ENCODE data around the gene PHGDH. TPM values are rescaled to one million over a fixed set of nuclear protein-coding genes. Genes with fewer than 3 reads are reported as not detected.
"Not testable (repeated sequence)": the region's sequence is repeated elsewhere in the genome, so short reads cannot be mapped to it uniquely, and the experiment has no call there.

Gene PHGDH
- total and polyA plus RNA-seq, 4 donors, result 23.7 to 68.4 (median 43.3) TPM

GRCh38 chr1:119706599-119706998, 5.1 kb upstream of the PHGDH start:
- H3K4me1 ChIP-seq (ENCODE audit: control insufficient read depth in 1 of 2, insufficient read depth in 2 of 2, low read length in 2 of 2); H3K27ac ChIP-seq (ENCODE audit: low read depth in 1 of 2, low read length in 2 of 2); H3K9me3 ChIP-seq (ENCODE audit: control insufficient read depth, low read length); H3K27me3 ChIP-seq (ENCODE audit: control insufficient read depth in 1 of 2, insufficient read depth in 2 of 2, low read length in 1 of 2); DNase-seq; intact Hi-C loops (cut with DNase I); ATAC-seq (ENCODE audit: low FRiP score); H3K4me3 ChIP-seq (ENCODE audit: low read length in 2 of 2); H3K36me3 ChIP-seq (ENCODE audit: control insufficient read depth in 1 of 2, insufficient read depth in 2 of 2, low read length in 1 of 2): not testable (repeated sequence)
- 82 to 93% methylated on average over 6 of the region's 6 CpGs for WGBS, 2 donors

- H3K27ac ChIP-seq (ENCODE audit: low read depth in 1 of 2, low read length in 2 of 2); H3K4me1 ChIP-seq (ENCODE audit: control insufficient read depth in 1 of 2, insufficient read depth in 2 of 2, low read length in 2 of 2); H3K36me3 ChIP-seq (ENCODE audit: control insufficient read depth in 1 of 2, insufficient read depth in 2 of 2, low read length in 1 of 2); intact Hi-C loops (cut with DNase I); DNase-seq; H3K27me3 ChIP-seq (ENCODE audit: control insufficient read depth in 1 of 2, insufficient read depth in 2 of 2, low read length in 1 of 2); ATAC-seq (ENCODE audit: low FRiP score); H3K9me3 ChIP-seq (ENCODE audit: control insufficient read depth, low read length): not testable (repeated sequence)
- H3K4me3 ChIP-seq (ENCODE audit: low read length in 2 of 2), result peak overlapping the region in 1 of 2 donors; percentile 21
- 8 to 9% methylated on average over 8 of the region's 10 CpGs for WGBS, 2 donors
These were observed 354 bp upstream of the PHGDH start for GRCh38 chr1:119711356-119711803.

- no peaks in the 10 kb centered on the region for H3K9me3 ChIP-seq (ENCODE audit: control insufficient read depth, low read length)
- peak; percentile 92 for ATAC-seq (ENCODE audit: low FRiP score)
- intact Hi-C loops (cut with DNase I), result no loop called here
These were observed 756 bp downstream of the PHGDH start for GRCh38 chr1:119712342-119713038.

GRCh38 chr1:119713039-119713748, 1.5 kb downstream of the PHGDH start:
- DNase-seq, result no peak
- intact Hi-C loops (cut with DNase I), result no loop called here
- Histone ChIP-seq H3K4me3 (ENCODE audit: low read length in 2 of 2) (no peak overlapping the region), H3K27ac (ENCODE audit: low read depth in 1 of 2, low read length in 2 of 2) (peak overlapping the region; percentile 69 to 80), H3K27me3 (ENCODE audit: control insufficient read depth in 1 of 2, insufficient read depth in 2 of 2, low read length in 1 of 2) (no peaks in the 10 kb centered on the region), H3K9me3 (ENCODE audit: control insufficient read depth, low read length) (no peaks in the 10 kb centered on the region), H3K36me3 (ENCODE audit: control insufficient read depth in 1 of 2, insufficient read depth in 2 of 2, low read length in 1 of 2) (no peaks in the 10 kb centered on the region), H3K4me1 (ENCODE audit: control insufficient read depth in 1 of 2, insufficient read depth in 2 of 2, low read length in 2 of 2) (peaks cover 0 to 2% of the 10 kb centered on the region in 2 donors)
- 12 to 13% methylated on average over 17 of the region's 17 CpGs for WGBS, 2 donors
- peak; percentile 33 for ATAC-seq (ENCODE audit: low FRiP score)

More at GRCh38 chr1:119712342-119713038, 756 bp downstream of the PHGDH start:
- peak; percentile 89 to 94 for DNase-seq
- Histone ChIP-seq H3K4me1 (ENCODE audit: control insufficient read depth in 1 of 2, insufficient read depth in 2 of 2, low read length in 2 of 2) (peaks cover 0 to 2% of the 10 kb centered on the region in 2 donors), H3K4me3 (ENCODE audit: low read length in 2 of 2) (peak overlapping the region; percentile 42 to 59), H3K36me3 (ENCODE audit: control insufficient read depth in 1 of 2, insufficient read depth in 2 of 2, low read length in 1 of 2) (no peaks in the 10 kb centered on the region), H3K27me3 (ENCODE audit: control insufficient read depth in 1 of 2, insufficient read depth in 2 of 2, low read length in 1 of 2) (no peaks in the 10 kb centered on the region), H3K27ac (ENCODE audit: low read depth in 1 of 2, low read length in 2 of 2) (peak overlapping the region; percentile 80 to 81)
- WGBS, 2 donors, result 0% methylated on average over 46 to 51 of the region's 51 CpGs

- H3K36me3 ChIP-seq (ENCODE audit: control insufficient read depth in 1 of 2, insufficient read depth in 2 of 2, low read length in 1 of 2), result no peaks in the 10 kb centered on the region
- H3K27ac ChIP-seq (ENCODE audit: low read depth in 1 of 2, low read length in 2 of 2), result peak overlapping the region; percentile 80 to 86
- intact Hi-C loops (cut with DNase I), result no loop called here
- WGBS, 2 donors, result 10 to 13% methylated on average over 6 of the region's 6 CpGs
- ATAC-seq (ENCODE audit: low FRiP score) (peak; percentile 49), DNase-seq (no peak)
- no peaks in the 10 kb centered on the region for H3K27me3 ChIP-seq (ENCODE audit: control insufficient read depth in 1 of 2, insufficient read depth in 2 of 2, low read length in 1 of 2)
- no peaks in the 10 kb centered on the region for H3K9me3 ChIP-seq (ENCODE audit: control insufficient read depth, low read length)
- H3K4me3 ChIP-seq (ENCODE audit: low read length in 2 of 2), result peak overlapping the region in 1 of 2 donors; percentile 15
- H3K4me1 ChIP-seq (ENCODE audit: control insufficient read depth in 1 of 2, insufficient read depth in 2 of 2, low read length in 2 of 2), result peaks cover 0 to 2% of the 10 kb centered on the region in 2 donors
These were observed 2.2 kb downstream of the PHGDH start for GRCh38 chr1:119713749-119714456.

DNA sequence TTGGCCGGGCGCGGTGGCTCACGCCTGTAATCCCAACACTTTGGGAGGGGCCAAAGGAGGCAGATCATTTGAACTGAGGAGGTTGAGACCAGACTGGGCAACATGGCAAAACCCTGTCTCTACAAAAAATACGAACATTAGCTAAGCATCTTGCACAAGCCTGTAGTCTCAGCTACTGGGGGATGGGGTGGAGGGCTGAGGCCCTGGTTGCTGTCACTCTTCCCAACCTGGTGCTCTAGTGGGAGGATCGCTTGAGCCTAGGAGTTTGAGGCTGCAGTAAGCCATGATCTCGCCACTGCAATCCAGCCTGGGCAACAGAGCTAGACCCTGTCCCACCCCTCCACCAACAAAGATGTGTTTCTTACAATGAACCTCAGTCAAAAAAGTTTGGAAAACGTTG, 2.8 kb downstream of the PHGDH start:
- H3K4me3 ChIP-seq (ENCODE audit: low read length in 2 of 2), result no peak overlapping the region
- no peaks in the 10 kb centered on the region for H3K36me3 ChIP-seq (ENCODE audit: control insufficient read depth in 1 of 2, insufficient read depth in 2 of 2, low read length in 1 of 2)
- no peak overlapping the region for H3K27ac ChIP-seq (ENCODE audit: low read depth in 1 of 2, low read length in 2 of 2)
- peaks cover 0 to 2% of the 10 kb centered on the region in 2 donors for H3K4me1 ChIP-seq (ENCODE audit: control insufficient read depth in 1 of 2, insufficient read depth in 2 of 2, low read length in 2 of 2)
- WGBS, 2 donors, result 27 to 37% methylated on average over 8 of the region's 8 CpGs
- no peak for DNase-seq
- intact Hi-C loops (cut with DNase I), result no loop called here
- no peaks in the 10 kb centered on the region for H3K9me3 ChIP-seq (ENCODE audit: control insufficient read depth, low read length)
- ATAC-seq (ENCODE audit: low FRiP score), result no peak
- H3K27me3 ChIP-seq (ENCODE audit: control insufficient read depth in 1 of 2, insufficient read depth in 2 of 2, low read length in 1 of 2), result no peaks in the 10 kb centered on the region

DNA sequence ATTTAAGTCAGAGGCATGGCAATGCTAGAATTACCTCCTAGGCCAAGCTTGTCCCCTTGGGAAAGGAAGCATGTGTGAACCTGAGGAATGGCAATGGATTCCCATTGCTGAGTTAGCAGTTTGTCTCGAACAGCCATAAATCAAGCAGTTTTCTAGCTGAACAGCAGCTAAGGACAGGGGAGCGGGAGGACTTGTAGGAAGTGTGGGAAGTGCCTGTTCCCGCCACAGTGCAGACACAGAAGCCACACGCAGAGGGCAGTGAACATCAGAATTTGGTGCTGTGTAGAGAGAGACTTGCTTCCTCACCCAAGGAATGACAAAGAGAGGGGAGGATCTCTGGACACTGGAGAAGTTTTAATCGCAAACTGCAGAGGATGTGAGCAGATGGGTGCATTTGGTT, 3.8 kb downstream of the PHGDH start:
- no peak for DNase-seq
- Histone ChIP-seq H3K27ac (ENCODE audit: low read depth in 1 of 2, low read length in 2 of 2) (peak overlapping the region in 1 of 2 donors; percentile 3), H3K27me3 (ENCODE audit: control insufficient read depth in 1 of 2, insufficient read depth in 2 of 2, low read length in 1 of 2) (no peaks in the 10 kb centered on the region), H3K4me1 (ENCODE audit: control insufficient read depth in 1 of 2, insufficient read depth in 2 of 2, low read length in 2 of 2) (peaks cover 0 to 2% of the 10 kb centered on the region in 2 donors), H3K9me3 (ENCODE audit: control insufficient read depth, low read length) (no peaks in the 10 kb centered on the region), H3K36me3 (ENCODE audit: control insufficient read depth in 1 of 2, insufficient read depth in 2 of 2, low read length in 1 of 2) (no peaks in the 10 kb centered on the region), H3K4me3 (ENCODE audit: low read length in 2 of 2) (no peak overlapping the region)
- WGBS, 2 donors, result 36 to 49% methylated on average over 5 of the region's 5 CpGs
- intact Hi-C loops (cut with DNase I), result no loop called here
- ATAC-seq (ENCODE audit: low FRiP score), result no peak

DNA sequence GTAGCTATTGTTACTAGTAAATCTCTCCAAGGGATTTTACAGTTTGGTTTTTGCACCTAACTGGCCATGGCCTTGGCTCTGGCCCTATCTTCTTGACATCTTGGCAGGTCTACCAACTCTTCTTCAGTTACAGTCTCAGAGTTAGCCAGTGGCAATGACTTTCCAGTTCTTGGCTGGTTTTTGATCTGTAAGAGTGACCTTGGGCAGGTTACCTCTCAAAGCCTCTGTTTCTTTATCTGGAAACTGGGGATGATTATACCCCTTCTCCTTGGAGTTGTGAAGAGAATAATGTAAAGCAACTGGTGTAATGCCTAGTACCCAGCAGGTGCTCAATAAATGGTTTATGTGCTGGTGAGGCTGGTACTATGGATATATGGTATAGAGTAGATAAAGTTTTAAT, 6.7 kb downstream of the PHGDH start:
- H3K27me3 ChIP-seq (ENCODE audit: control insufficient read depth in 1 of 2, insufficient read depth in 2 of 2, low read length in 1 of 2), result no peaks in the 10 kb centered on the region
- ATAC-seq (ENCODE audit: low FRiP score), result no peak
- H3K4me1 ChIP-seq (ENCODE audit: control insufficient read depth in 1 of 2, insufficient read depth in 2 of 2, low read length in 2 of 2), result no peaks in the 10 kb centered on the region
- DNase-seq, result no peak
- H3K27ac ChIP-seq (ENCODE audit: low read depth in 1 of 2, low read length in 2 of 2), result no peak overlapping the region
- no peaks in the 10 kb centered on the region for H3K9me3 ChIP-seq (ENCODE audit: control insufficient read depth, low read length)
- peaks cover under 1% of the 10 kb centered on the region in 2 donors for H3K36me3 ChIP-seq (ENCODE audit: control insufficient read depth in 1 of 2, insufficient read depth in 2 of 2, low read length in 1 of 2)
- no peak overlapping the region for H3K4me3 ChIP-seq (ENCODE audit: low read length in 2 of 2)
- intact Hi-C loops (cut with DNase I), result no loop called here
